Daoy (cell line): Measurements from ENCODE around the gene COPS7A. TPM values are rescaled to one million over a fixed set of nuclear protein-coding genes. Genes with fewer than 3 reads are reported as not detected.

Experiments used
- DNase-seq: peaks from one replicate; pipeline ENCODE4 v3.0.0-alpha.2; 2015; ENCODE audit warnings: low read depth
- total RNA-seq: library from RNA; depleted of rRNA; stranded (reverse); fragments of >200 nt; shearing (Covaris generic); gene quantifications from 2 replicates; pipeline ENCODE4 v1.2.3, GENCODE V29; 2014

COPS7A gene
- total RNA-seq, 1 experiment from 2014 or later, result 88.4 TPM

DNA sequence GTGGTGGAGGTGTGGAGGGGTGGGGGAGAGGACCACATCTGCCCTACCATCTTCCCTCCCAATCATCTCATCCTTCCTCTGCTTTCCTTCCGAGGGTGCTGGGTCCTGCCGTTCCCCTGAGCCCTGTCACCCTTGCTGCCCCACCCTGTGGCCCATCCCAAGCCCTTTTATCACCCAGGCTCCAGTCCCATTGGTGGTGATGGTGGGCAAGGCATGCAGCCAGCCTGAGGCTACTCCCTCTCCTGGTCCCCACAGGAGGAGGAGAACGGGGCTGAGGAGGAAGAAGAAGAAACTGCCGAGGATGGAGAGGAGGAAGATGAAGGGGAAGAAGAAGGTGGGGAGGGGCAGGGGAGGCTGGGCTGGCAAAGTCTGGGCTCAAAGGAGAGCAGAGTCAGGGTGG lies 45.8 kb downstream of the COPS7A start:
- no peak for DNase-seq

DNA sequence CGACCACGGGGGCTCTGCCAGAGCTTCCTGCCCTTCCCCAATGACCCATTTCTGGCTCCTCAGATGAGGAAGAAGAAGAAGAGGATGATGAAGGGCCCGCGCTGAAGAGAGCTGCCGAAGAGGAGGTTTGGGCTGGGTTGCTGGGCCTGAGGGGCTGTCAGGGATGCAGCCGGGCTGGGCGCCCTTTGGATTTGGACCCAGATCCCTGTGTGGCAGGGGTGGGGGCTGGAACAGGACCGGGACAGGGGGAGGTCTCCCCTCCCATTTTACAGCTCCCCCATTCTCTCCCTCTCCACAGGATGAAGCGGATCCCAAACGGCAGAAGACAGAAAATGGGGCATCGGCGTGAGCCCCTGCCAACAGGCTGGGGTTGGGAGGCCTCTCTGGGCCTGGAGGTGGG lies 46.2 kb downstream of the COPS7A start:
- no peak for DNase-seq

GRCh38 chr12:6770600-6770999 lies 46.8 kb downstream of the COPS7A start:
- no peak for DNase-seq

DNA sequence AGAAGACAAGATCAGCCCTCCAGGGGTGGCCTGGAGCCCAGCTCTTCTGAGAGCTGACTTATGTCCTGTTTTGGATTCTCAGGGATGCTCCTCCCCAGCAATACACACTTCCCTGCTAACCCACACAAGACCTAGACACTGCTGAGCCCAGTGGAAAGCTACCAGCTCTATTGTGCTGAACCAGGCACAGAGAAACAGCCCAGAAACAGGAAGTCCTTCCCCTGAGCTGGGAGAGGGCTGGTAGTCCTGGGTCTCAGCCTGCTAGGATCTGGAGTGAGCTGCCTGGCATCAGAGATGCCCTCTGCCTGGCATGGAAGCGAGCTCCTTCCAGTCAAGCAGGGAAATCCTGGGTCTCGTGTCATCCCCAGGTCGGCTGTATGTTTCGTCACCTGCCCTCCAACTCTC lies 47.2 kb downstream of the COPS7A start:
- DNase-seq, result no peak

GRCh38 chr12:6771509-6772330 lies 47.9 kb downstream of the COPS7A start:
- DNase-seq, result no peak

DNA sequence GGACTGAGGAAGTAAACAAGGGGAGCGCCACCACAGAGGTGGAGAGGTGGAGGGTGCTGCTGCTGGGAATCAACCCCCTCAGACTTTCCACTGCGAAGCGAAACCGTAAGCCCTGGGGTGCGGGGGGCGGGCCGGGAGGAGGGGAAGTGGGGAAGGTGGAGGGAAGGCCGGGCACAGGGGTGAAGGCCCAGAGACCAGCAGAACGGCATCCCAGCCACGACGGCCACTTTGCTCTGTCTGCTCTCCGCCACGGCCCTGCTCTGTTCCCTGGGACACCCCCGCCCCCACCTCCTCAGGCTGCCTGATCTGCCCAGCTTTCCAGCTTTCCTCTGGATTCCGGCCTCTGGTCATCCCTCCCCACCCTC lies 48.5 kb downstream of the COPS7A start, which contains the start of gene LAG3:
LAG3 (plus strand) TSS at position 190 of the 365 bp plus-strand sequence. CDS start 333 bp downstream, outside the sequence.
- DNase-seq, result no peak

DNA sequence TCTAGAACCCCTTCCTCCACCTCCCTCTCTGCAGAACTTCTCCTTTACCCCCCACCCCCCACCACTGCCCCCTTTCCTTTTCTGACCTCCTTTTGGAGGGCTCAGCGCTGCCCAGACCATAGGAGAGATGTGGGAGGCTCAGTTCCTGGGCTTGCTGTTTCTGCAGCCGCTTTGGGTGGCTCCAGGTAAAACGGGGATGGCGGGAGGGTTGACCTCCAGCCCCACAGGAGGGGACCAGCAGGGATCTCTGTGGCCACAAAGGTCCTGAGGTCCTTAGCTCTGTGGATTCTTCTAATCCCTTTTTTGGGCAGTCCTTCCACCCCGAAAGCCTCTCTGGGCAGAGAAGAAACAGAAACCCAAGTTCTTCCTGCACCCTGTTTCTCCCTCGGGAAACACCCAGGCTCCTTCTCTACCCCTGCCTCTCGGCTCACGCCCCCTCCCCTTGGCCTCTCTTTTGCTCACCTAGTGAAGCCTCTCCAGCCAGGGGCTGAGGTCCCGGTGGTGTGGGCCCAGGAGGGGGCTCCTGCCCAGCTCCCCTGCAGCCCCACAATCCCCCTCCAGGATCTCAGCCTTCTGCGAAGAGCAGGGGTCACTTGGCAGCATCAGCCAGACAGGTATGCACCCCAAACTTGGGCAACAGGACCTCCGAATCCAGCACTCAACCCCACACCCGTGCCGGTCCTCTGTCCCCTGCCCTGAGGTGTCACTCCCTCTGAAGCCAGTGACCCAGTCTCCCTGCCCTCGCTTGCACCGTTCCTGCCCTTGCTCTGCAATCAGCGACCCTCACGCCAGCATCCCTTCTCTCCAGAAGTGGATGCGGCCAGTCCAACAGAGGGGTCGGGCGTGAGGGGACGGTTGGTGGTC lies 49.1 kb downstream of the COPS7A start:
- DNase-seq, result no peak

GRCh38 chr12:6773590-6774351 lies 49.9 kb downstream of the COPS7A start:
- no peak for DNase-seq

DNA sequence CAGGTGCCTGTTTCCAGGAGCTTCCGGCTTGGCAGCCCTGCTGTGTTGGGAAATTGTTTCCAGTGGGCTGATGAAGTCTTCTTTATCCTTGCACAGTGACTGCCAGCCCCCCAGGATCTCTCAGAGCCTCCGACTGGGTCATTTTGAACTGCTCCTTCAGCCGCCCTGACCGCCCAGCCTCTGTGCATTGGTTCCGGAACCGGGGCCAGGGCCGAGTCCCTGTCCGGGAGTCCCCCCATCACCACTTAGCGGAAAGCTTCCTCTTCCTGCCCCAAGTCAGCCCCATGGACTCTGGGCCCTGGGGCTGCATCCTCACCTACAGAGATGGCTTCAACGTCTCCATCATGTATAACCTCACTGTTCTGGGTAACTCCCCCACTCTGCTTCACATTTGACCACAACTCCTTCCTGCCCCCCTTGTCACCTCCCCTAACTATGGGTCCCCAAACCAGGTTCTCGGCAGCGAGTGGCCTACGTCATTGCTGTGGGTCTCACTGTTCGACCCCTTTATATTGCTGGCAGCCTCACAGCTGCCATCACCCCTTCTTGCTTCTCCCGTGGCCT lies 50.7 kb downstream of the COPS7A start:
- no peak for DNase-seq

DNA sequence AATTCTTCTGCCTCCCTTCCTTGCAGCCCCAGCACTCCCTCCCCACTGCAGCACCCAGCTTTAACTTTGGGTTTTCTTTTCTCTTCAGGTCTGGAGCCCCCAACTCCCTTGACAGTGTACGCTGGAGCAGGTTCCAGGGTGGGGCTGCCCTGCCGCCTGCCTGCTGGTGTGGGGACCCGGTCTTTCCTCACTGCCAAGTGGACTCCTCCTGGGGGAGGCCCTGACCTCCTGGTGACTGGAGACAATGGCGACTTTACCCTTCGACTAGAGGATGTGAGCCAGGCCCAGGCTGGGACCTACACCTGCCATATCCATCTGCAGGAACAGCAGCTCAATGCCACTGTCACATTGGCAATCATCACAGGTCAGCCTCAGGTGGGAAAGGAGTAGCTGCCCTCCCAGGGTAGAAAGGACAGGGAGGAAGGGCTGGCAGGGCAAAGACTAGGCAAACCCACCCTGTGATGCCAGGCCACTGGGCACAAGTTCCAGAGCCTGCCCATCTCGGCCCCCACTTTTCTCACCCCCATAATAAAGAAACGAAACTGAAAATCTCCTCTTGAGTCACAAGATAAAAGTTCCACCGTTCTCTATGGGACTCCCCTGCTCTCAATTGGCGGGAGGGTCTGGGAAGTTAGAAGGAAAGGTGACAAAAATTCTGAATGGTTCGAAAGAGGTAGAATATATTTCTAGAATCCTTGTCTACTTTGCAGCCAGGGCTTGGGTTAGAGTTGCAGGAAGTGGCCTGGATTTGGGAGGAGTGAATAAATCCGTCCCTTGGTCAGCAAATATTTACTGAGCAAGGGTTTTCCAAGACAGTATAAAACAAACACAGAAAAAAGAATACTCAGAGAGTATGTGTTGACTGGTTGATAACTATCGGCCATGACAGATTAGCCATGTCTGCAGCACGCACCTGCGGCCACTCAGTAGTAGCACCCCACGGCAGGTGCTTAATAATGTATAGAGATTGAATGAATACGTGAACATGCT lies 51.6 kb downstream of the COPS7A start:
- DNase-seq, result no peak

DNA sequence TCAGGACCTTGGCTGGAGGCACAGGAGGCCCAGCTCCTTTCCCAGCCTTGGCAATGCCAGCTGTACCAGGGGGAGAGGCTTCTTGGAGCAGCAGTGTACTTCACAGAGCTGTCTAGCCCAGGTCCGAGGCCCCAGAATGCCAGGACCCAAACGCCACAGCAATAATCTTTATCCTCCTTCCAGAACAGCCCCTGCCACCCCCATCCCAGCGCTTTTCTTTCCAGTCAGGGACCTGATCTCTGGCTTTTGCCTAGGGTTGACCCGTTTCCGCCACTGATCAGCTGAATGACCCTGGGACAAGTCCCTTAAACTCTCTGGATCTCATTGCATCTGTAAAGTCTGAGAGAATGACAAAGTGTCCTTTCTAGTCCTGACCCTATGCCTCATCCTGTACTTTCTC lies 53.5 kb downstream of the COPS7A start:
- no peak for DNase-seq

- peak; percentile 41 for DNase-seq
Observed at GRCh38 chr12:6778217-6778573, 54.3 kb downstream of the COPS7A start.

DNA sequence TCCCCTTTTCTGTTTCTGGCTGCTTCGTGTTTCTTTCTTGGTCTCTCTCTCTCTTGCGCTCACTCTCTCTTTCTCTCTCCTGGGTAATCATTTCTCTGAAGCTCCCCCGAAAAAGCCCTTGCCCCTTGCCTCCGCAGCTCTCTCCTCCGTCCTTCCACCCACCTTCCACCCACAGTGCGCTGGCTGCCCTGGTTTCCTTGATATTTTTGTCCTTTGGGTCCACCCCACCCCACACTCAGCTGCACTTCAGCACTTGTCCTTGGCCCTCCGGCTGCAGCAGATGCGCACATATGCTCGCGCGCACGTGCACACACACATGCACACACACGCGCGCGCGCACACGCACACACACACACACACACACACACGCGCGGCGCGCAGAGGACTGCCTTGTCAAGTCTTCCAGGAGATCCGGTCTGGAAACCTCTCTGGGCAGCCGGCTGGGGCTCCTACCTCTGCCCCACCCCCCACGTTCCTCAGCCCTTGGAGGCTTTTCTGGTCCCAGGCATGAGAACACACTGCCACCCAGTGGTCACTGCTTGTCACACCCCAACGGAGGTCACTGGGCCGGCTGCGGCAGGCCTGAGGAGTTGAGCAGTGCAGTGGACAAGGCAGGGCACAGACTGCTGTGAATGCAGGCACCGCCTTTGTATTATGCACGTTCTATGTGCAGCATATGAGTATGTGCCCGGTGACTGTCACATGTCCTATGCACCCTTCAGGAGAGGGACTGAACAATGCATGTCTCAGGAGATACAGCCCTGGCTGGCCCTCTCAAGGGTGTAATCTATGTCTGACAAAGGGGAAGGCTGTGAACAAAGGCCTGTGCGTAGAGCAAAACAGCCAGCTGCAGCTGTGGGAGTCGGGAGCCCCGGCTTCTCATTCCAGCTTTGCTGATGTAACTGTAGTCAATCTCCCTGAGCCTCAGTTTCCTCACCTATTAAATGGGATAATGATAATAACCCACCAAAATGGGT lies 55.0 kb downstream of the COPS7A start:
- peak; percentile 94 for DNase-seq

DNA sequence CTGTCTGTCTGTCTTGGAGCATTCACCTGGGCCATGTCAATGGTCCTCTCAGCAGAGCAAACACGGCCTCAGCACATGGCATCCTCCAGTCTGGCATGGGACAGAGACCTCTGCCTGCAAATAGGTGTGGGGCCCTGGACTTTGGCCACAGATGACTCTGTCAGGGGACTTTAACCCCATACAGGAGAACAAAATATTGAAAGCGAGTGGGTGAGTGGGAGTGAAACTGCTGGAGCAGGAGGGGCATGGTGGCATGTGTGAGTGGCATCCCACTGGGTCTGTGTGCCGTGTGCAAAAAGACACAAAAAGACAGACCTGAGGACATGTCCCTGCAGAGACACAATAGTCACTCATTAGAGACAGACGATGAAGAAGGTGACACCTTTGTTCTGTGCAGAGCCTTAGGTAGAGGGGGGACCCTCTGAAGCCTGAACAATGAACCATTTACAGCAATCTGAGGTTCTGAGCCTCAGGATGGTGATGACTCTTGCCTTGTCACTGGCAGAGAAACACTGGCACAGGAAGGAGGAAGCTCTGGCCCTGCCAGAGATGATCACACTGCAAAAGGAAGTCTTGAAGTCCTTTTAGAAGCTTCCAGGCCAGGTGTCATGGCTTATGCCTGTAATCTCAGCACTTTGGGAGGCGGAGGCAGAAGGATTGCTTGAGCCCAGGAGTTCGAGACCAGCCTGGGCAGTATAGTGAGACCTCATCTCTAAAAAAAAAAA lies 56.0 kb downstream of the COPS7A start:
- DNase-seq, result no peak

DNA sequence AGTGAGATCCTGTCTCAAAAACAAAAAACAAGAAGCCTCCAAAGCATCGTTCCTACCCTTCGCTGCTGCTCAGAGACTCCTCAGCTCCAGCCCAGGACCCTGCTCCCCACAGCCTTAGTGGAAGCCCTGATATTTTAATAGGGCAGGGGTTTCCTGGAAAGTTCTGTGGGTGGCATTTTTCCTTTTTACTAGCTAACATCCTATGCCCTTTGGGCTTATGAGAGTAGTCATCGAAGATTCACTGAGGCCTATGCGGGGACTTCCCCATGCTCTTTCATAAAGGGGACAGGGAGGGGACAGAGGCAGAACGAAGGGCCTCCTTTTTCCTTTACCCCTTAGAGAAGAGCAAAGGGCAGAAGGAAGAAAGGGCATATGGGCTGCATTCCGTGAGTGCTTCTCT lies 56.7 kb downstream of the COPS7A start:
- DNase-seq, result no peak
